Stimulated activated CD4-positive, alpha-beta T cell treated with anti-CD3 and anti-CD28 coated beads, Interleukin-4, amount 100 ng/mL, for 24 hours (primary cell): ENCODE measurements around the gene KLF11.
"Not testable (repeated sequence)": the region's sequence is repeated elsewhere in the genome, so short reads cannot be mapped to it uniquely, and the experiment has no call there.

Experiments
- DNase-seq: peaks from one replicate; pipeline ENCODE4 v3.0.0-alpha.2; 2020

Gene KLF11

DNA sequence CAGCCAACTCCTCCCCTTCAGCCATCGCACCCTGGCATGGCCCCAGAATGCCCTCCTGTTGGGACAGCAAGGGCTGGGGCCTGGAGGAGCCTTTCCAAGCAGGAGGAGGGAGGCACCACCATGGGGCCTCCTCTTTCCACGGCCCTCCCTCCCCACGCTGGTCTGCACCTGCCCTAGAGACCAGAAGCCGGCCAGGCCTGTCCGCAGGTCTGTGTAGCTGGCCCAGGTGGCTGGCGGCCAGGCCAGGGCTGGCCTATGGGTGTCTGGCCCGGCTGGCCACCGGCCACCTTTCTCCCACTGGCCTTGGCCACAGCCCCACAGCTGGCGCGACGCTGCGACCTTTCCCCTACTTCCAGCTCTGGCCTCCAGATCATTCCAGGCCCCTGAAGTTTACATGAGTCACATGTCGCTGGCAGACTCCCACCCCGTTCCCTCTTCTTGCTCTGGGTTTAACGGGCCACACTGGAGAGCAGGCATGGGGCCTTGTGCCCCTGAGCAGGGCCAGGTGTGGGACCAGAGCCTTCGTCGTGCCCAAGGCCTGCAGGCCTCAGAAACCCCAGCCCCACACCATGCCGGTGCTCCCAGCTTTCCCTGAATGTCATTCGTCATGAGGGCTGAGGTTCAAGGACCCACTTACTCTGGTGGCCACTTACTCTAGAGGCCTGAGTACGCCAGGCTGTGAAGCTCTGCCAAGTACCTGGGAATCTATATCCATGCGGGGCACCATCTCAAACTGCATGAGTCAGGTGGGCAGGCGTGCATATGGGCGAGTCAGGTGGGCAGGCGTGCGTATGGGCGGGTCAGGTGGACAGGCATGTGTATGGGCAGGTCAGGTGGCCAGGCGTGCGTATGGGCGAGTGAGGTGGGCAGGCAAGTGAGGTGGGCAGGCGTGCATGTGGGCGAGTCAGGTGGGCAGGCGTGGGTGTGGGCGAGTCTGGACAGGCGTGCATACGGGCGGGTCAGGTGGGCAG is 33.3 kb upstream of the KLF11 start:
- no peak for DNase-seq

DNA sequence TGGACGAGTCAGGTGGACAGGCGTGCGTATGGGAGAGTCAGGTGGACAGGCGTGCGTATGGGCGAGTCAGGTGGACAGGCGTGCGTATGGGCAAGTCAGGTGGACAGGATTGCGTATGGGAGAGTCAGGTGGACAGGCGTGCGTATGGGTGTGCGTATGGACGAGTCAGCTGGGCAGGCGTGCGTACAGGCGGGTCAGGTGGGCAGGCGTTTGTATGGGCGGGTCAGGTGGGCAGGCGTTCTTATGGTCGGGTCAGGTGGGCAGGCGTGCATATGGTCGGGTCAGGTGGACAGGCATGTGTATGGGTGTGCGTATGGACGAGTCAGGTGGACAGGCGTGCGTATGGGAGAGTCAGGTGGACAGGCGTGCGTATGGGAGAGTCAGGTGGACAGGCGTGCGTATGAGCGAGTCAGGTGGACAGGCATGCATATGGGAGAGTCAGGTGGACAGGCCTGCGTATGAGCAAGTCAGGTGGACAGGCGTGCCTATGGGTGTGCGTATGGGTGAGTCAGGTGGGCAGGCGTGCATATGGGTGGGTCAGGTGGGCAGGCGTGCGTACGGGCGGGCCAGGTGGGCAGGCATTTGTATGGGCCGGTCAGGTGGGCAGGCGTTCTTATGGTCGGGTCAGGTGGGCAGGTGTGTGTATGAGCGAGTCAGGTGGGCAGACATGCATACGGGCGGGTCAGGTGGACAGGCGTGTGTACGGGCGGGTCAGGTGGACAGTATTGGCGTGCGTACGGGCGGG is 32.3 kb upstream of the KLF11 start:
- not testable (repeated sequence) for DNase-seq

DNA sequence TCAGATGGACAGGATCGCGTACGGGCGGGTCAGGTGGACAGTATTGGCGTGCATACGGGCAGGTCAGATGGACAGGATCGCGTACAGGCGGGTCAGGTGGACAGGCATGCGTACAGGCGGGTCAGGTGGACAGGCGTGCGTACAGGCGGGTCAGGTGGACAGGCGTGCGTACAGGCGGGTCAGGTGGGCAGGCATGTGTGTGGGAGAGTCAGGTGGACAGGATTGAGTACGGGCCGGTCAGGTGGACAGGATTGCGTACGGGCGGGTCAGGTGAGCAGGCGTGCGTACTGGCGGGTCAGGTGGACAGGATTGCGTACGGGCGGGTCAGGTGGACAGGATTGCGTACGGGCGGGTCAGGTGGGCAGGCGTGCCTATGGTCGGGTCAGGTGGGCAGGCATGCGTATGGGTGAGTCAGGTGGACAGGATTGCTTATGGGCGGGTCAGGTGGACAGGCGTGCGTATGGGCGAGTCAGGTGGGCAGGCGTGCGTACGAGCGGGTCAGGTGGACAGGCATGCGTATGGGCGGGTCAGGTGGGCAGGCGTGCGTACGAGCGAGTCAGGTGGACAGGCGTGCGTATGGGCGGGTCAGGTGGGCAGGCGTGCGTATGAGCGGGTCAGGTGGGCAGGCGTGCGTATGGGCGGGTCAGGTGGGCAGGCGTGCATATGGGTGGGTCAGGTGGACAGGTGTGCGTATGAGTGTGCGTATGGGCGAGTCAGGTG is 31.6 kb upstream of the KLF11 start:
- not testable (repeated sequence) for DNase-seq

DNA sequence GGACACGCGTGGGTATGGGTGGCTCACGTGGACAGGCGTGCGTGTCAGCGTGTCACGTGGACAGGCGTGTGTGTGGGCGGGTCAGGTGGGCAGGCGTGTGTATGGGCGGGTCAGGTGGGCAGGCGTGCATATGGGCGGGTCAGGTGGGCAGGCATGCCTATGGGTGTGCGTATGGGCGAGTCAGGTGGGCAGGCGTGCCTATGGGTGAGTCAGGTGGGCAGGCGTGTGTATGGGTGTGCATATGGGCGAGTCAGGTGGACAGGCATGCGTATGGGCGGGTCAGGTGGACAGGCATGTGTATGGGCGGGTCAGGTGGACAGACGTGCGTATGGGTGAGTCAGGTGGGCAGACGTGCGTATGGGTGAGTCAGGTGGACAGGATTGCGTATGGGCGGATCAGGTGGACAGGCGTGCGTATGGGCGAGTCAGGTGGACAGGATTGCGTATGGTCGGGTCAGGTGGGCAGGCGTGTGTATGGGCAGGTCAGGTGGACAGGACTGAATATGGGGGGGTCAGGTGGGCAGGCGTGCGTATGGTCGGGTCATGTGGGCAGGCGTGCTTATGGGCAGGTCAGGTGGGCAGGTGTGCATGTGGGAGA is 30.9 kb upstream of the KLF11 start:
- not testable (repeated sequence) for DNase-seq

DNA sequence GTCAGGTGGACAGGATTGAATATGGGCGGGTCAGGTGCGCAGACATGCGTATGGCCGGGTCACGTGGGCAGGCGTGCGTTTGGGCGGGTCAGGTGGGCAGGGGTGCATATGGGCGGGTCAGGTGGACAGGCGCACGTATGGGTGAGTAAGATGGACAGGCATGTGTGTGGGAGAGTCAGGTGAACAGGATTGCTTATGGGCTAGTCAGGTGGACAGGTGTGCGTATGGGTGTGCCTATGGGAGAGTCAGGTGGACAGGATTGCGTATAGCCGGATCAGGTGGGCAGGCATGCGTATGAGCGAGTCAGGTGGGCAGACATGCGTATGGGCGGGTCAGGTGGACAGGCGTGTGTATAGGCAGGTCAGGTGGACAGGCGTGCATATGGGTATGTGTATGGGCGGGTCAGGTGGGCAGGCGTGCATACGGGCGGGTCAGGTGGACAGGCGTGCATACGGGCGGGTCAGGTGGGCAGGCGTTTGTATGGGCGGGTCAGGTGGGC is 30.3 kb upstream of the KLF11 start:
- no peak for DNase-seq

DNA sequence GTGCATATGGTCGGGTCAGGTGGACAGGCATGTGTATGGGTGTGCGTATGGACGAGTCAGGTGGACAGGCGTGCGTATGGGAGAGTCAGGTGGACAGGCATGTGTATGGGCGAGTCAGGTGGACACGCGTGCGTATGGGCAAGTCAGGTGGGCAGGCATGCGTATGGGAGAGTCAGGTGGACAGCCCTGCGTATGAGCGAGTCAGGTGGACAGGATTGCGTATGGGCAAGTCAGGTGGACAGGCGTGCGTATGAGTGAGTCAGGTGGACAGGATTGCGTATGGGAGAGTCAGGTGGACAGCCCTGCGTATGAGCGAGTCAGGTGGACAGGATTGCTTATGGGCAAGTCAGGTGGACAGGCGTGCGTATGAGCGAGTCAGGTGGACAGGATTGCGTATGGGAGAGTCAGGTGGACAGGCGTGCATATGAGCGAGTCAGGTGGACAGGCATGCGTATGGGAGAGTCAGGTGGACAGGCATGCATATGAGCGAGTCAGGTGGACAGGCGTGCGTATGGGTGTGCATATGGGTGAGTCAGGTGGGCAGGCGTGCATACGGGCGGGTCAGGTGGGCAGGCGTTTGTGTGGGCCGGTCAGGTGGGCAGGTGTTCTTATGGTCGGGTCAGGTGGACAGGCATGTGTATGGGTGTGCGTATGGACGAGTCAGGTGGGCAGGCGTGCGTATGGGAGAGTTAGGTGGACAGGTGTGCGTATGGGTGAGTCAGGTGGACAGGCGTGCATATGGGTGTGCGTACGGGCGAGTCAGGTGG is 29.5 kb upstream of the KLF11 start:
- DNase-seq = not testable (repeated sequence)

DNA sequence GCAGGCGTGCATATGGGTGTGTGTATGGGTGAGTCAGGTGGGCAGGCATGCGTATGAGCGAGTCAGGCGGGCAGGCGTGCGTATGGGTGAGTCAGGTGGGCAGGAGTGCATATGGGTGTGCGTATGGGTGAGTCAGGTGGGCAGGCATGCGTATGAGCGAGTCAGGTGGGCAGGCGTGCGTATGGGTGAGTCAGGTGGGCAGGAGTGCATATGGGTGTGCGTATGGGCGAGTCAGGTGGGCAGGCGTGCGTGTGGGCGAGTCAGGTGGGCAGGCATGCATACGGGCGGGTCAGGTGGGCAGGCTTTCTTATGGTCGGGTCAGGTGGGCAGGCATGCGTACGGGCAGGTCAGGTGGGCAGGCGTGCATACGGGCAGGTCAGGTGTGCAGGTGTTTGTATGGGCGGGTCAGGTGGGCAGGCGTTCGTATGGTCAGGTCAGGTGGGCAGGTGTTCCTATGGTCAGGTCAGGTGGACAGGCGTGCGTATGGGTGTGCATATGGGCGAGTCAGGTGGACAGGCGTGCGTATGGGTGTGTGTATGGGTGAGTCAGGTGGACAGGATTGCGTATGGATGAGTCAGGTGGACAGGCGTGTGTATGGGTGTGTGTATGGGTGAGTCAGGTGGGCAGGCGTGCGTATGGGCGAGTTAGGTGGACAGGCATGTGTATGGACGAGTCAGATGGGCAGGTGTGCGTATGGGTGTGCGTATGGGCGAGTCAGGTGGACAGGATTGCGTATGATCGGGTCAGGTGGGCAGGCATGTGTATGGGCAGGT is 28.7 kb upstream of the KLF11 start:
- no peak for DNase-seq

DNA sequence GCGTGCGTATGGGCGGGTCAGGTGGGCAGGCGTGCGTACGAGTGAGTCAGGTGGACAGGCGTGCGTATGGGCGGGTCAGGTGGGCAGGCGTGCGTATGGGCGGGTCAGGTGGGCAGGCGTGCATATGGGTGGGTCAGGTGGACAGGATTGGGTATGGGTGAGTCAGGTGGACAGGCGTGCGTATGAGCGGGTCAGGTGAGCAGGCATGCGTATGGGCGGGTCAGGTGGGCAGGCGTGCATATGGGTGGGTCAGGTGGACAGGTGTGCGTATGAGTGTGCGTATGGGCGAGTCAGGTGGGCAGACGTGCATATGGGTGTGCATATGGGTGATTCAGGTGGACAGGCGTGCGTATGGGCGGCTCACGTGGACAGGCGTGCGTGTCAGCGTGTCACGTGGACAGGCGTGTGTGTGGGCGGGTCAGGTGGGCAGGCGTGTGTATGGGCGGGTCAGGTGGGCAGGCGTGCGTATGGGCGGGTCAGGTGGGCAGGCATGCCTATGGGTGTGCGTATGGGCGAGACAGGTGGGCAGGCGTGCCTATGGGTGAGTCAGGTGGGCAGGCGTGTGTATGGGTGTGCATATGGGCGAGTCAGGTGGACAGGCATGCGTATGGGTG is 27.9 kb upstream of the KLF11 start:
- DNase-seq = not testable (repeated sequence)

DNA sequence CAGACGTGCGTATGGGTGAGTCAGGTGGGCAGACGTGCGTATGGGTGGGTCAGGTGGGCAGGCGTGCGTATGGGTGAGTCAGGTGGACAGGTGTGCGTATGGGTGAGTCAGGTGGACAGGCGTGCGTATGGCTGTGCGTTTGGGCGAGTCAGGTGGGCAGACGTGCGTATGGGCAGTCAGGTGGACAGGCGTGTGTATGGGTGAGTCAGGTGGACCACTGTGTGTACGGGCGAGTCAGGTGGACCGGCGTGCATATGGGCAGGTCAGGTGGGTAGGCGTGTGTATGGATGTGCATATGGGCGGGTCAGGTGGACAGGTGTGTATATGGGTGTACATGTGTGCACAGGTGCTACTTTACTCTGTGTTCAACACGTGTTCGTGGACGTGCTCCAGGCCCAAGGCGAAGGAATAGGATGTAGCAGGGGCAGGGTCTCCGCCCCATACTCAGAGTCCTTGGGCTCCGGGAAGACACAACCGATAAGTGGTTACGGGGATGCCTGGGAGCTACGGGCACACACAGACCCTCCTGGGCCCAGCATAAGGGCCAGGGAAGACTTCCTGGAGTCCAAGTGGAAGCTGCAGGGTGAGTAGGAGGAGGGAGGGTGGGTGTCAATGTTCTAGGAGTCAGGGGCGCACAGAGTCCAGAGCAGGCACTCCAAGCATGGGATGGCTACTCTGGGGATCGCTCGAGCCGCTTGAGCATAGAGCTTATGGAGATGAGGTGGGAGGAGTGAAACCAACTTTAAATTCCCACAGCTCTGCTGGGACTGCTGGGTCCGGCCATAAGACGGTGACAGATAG is 27.1 kb upstream of the KLF11 start:
- no peak for DNase-seq

DNA sequence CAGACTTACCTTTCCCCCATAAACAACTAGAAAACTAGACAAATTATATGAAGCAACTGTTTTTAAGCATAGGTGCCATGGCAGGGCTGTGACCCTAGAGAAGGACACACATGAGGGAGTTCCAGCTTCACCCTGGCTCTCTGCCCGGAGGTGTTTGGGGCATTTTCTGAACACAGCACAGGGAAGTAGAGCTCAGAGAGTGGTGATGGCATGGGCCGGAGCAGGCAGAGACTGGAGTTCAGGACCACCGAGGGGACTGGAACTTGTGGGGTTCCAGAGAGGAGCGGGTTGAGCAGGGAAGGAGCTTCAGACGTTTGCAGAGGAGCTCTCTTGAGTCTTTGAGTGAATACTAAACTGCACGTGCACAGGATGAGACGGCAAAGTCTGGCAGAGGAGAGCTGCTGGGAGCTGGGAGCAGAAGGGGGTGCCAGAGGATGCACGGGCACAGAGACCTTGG is 26.5 kb upstream of the KLF11 start:
- DNase-seq = no peak

DNA sequence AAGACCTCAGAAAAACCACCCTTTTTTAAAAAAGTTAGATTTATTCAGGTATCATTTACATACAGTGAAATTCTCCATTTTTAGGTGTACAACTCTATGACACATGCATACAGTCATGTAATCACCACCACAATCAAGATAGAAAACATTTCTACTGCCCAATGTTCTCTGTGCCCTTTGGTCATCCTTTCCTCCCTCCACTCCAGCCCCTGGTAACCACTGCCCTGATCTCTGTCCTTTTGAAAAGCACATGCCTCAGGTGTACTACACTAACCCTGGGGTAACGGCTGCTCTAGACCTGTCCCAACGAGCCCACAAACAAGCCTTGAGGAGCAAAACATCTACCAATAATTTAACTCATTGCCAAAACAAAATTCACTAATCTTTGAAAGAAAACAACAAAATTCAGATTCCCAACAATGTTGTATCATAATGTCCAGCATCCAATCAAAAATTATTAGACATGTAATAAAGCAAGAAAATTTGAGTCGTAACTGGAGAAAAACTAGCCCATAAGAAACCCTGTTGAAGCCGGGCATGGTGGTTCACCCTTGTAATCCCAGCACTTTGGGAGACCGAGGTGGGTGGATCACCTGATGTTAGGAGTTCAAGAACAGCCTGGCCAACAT is 25.9 kb upstream of the KLF11 start:
- DNase-seq = no peak

DNA sequence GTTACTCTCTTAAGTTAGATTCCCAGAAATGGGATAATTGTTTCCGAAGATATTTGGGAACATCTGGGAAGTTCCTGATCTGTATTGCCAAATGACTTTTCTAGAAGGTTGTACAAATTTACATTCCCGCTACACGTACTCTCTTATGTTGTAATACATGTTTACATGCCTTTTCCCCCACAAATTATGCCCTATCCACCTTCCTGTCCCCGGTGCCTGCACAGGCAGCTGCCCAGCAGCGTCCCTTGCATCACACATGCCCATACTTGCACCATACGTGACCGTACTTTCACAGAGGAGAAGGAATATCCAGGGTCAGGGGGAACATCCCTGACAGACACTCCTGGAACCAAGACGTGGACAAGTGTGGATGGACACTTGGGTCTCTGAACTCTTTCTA is 24.2 kb upstream of the KLF11 start:
- no peak for DNase-seq

DNA sequence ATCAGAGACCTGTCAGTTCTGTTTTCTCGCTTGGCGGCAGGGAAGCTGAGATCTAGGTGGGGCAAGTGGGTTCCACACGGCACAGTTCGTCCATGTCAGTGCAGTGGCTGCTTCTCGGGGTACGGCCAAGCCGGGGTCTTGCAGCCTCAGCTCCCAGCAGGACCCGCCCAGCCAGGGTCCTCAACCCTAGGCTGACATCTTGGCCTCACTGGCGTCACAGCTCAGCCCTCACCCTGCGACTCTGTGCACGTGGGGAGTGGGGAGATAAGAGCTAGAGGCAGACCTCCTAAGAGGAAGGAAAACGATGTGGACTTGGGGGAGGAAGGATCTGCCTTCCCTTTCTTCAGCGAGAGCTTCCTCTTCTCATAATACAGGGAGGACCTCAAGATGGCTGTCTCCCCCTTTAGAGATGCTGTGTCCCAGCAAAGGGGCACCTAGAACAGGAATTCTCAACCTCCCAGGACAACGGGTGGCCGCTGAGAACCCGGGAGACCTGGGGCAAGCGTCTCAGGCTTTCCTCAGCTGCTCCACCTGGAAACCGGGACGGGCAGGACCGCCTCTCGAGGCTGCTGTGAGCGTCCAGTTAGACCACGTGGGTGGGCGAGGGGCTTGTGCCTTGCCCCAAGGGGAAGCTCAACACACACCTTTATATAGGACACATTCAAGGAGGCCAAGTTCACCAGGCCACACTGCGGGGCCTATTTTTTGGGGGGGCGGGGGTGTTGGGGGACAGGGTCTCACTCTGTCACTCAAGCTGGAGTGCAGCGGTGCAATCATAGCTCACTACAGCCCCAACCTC is 23.5 kb upstream of the KLF11 start:
- DNase-seq = no peak

DNA sequence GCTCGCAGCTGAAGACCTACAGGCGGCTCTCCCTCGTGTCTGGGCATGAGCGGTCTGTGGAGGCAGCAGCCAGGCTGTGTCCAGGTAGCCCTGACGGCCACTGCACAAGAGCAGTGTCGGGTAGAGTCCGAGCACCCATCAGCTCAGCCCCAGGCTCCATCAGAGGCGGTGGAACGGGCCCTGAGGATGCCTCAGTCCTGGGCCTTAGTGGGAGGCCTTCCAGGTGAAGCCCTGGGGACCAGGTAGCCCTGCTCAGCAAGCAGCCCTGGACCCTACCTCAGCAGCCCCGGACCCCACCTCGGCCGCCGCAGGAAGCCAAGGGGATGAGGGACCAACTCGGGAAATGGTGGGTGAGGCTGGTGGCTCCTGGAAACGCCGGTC is 21.3 kb upstream of the KLF11 start:
- no peak for DNase-seq

DNA sequence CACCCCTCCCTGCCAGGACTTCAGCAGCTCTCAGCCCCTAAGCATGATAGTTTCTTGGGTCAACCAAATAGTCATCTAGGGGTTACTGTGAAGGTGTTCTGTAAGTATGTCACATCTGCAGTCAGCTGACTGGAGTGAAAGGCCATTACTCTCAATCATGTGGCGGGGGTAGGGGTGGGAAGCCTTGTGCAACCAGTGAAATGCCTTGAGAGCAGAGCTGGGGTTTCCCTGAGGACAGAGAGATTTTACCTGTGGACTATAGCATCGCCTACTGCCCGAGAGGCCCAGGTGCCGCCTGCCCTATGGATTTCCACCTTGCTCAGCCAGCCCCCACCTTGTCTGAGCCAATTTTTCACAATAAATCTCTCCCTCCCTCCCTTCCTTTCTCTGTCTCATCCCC is 20.9 kb upstream of the KLF11 start:
- no peak for DNase-seq

DNA sequence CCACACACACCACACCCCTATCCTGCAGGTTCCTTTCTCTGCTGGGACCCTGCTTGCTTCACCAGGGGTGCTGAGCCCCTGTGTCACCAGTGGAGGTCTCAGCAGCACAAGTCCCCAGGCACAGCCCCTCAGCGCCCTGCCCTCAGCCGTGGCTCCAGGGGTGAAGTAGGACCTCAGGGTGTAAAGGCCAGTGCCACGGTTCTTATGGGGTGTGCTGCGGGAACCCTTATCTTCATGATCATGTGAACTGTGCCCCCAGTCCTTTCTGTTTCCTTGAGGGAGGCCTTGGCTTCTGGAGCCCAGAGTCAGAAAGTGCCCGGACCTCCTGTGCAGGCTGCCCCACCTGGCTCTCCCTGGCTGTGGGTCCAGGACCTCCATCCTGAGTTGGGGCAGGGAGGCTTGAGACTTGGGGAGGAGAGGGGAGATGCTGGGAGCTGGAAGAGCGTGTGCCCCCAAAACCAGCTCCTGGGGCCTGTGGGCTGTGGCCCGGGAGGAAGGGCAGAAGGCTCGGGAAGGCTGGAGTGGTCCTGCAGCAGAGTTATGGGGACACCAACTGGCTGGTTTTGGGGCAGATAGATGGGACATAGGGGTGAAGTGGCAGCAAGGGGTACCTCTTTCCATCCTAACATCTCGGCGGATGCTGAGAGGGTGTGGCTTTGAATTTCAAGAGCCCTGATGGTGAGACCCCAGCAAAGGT is 20.2 kb upstream of the KLF11 start:
- DNase-seq = no peak

DNA sequence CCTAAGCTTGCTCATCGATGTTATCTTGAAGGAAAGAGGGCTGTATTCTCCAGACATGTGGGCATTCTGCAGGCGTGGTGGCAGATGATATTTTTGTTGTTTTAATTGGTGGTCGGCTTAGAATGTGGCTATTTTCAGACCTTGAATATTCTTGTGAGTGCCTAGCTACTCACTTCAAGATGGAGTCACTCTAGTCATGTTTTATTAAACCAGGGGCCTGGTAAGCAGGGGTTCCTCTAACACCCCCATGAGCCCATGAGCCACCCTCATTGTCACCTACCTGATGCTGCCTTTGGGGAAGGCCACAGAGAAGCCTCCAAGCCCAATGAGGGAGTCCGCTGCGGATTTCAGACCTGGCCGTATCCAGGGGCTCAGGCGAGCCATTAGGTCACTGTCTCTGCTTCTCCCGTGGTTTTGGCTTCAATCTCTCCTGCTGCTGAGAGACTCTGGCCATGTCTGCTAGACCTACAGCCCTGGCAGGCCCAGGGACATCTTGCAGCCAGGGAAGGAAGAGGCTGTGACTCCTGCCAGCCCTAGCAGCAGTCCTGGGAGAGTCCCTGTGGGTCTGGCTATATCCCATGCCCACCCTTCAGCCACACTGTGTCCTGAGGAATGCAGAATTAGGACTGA is 16.3 kb upstream of the KLF11 start:
- DNase-seq = no peak
